22Rv1 (cell line): ENCODE data around the gene PAPPA2.

Source experiments
- ZFX ChIP-seq: fragments of 450-650 bp; IDR thresholded peaks from 2 replicates; pipeline ENCODE4 v1.6.1; 2017; ENCODE audit warnings: antibody characterized with exemption, borderline replicate concordance
- TF ChIP-seq, protein P1 (sequence below): fragments of 450-650 bp; IDR thresholded peaks from 2 replicates; pipeline ENCODE4 v1.5.1; 2017; ENCODE audit warnings: mild to moderate bottlenecking

- TF ChIP-seq, protein P1, sequence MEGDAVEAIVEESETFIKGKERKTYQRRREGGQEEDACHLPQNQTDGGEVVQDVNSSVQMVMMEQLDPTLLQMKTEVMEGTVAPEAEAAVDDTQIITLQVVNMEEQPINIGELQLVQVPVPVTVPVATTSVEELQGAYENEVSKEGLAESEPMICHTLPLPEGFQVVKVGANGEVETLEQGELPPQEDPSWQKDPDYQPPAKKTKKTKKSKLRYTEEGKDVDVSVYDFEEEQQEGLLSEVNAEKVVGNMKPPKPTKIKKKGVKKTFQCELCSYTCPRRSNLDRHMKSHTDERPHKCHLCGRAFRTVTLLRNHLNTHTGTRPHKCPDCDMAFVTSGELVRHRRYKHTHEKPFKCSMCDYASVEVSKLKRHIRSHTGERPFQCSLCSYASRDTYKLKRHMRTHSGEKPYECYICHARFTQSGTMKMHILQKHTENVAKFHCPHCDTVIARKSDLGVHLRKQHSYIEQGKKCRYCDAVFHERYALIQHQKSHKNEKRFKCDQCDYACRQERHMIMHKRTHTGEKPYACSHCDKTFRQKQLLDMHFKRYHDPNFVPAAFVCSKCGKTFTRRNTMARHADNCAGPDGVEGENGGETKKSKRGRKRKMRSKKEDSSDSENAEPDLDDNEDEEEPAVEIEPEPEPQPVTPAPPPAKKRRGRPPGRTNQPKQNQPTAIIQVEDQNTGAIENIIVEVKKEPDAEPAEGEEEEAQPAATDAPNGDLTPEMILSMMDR, result no peak
- TF ChIP-seq ZFX, result no peak
These were observed 338.1 kb downstream of the PAPPA2 start for GRCh38 chr1:176800978-176801513.
